Spleen (tissue), 7 donors: ENCODE data around the gene METTL23.
A peak's percentile ranks its signal among the peaks of the same experiment; 100 is the strongest.

ENCODE experiments used
- CTCF ChIP-seq, 11 experiments: fragments of 200-600 bp in 7 of 11; fragments of 450-650 bp in 4 of 11; sonication (generic) in 4 of 11; IDR thresholded peaks in 8 of 11; conservative IDR thresholded peaks in 3 of 11; 1 replicate in 7 of 11; 2 replicates in 4 of 11; pipeline versions ENCODE4 v1.4.0 to v1.8.0; 2016 to 2021; ENCODE audit warnings: antibody characterized with exemption in 11 of 11, inconsistent platforms in 4 of 11, mild to moderate bottlenecking in 1 of 11
- POLR2A ChIP-seq, 3 donors: fragments of 450-650 bp; IDR thresholded peaks; one replicate each; pipeline ENCODE4 v1.5.1; 2017; ENCODE audit warnings: antibody characterized with exemption in 3 of 3, mild to moderate bottlenecking in 1 of 3
- POLR2AphosphoS5 ChIP-seq, 3 donors: sonication (generic); formaldehyde crosslinking; IDR thresholded peaks; one replicate each; pipeline ENCODE4 v1.5.1; 2017; ENCODE audit warnings: antibody characterized with exemption in 3 of 3
- donor health status: DM: no; HTN: no; CAD: no; lungs with moderate emphysema.
- donor health status: DM: no; HTN: no; CAD: no.
- donor health status: DM: no; HTN: no; CAD: no.

DNA sequence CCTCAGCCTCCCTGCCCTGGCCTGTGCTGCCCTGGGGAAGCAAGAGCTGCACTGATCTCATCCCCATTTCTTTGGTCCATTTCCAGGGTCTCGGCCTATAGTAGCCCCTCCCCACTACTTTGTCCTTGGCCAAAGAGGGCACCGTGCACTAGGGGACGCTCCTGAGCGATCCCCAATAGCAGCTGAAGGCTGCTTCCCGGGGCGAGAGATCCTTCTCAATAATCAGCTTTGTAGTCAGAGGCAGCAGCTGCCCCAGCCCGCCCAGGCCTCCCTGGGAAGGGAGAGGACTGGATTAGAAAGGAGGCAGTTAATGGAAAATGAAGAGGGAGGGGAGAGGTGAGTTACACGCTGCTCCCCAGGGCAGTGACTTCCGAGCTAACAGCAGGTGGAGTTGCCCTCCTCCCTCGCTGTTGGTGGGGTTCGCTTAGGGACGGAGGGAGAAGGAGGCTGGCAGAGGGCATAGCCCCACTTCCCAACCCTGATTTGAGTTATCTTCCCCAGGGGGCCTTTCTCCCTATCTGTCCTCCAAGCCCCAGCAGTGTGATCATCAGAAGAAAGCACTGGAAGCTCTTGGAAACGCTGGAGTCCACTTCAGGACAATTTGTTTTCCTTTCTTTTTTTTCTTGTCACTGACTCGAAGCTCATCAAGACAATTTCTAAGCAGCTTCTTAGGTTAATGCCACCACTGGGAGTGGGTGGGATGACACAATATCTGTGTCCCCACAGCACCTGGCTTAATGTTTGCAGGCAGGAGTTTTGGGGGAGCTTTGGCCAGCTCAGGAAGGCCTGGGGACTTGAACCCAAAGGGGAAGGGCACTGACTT is 18.4 kb upstream of the METTL23 start:
- TF ChIP-seq CTCF (IDR thresholded peaks at IDR 0.05 in 8 of 11, conservative IDR thresholded peaks at IDR 0.05 in 3 of 11): peak in 4 of 11 experiments; percentile 19 to 36 (median 28)
- TF ChIP-seq POLR2A (IDR thresholded peaks at IDR 0.05): no peak
- TF ChIP-seq POLR2AphosphoS5 (IDR thresholded peaks at IDR 0.05): peak in 2 of 3 donors; percentile 51 to 56
